ENCODE data around the gene GRK3. TPM values are rescaled to one million over a fixed set of nuclear protein-coding genes. Genes with fewer than 3 reads are reported as not detected.

The GRK3 gene
- total RNA-seq, 1 donor from 2014 or later, result 19.4 TPM

- Mint-ChIP-seq H3K27ac (ENCODE audit: unreplicated experiment) (no peak overlapping the region), H3K36me3 (ENCODE audit: low read depth) (no peaks in the 10 kb centered on the region), H3K4me3 (no peak overlapping the region), H3K9me3 (no peaks in the 10 kb centered on the region), H3K27me3 (ENCODE audit: low read depth) (no peaks in the 10 kb centered on the region), H3K4me1 (peaks cover 9% of the 10 kb centered on the region)
- TF ChIP-seq CTCF (conservative IDR thresholded peaks at IDR 0.05), result no peak
- DNase-seq (ENCODE audit: low read depth, low spot score), result no peak
These were observed 149.6 kb downstream of the GRK3 start for GRCh38 chr22:25714070-25714469.

DNA sequence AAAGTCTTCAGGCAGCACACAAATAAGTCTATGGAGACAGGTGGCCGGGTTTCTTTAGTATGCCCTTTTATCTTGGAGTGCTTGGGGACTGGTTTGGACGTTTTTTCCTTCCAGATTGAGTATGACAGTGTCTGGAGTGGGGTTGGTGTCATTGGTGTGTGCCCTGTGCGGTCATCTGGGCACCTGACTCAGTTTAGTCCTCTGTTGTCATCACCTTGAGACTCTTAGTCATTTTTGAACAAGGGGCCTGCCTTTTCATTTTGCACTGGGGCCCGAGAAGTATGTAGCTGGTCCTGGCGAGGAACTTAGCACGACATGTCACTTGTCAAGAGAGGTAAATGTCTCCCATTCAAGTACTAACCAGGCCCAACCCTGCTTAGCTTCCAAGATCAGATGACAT is 150.3 kb downstream of the GRK3 start:
- Mint-ChIP-seq H3K27ac (ENCODE audit: unreplicated experiment) (no peak overlapping the region), H3K4me1 (peaks cover 12% of the 10 kb centered on the region), H3K4me3 (no peak overlapping the region), H3K9me3 (no peaks in the 10 kb centered on the region), H3K27me3 (ENCODE audit: low read depth) (no peaks in the 10 kb centered on the region), H3K36me3 (ENCODE audit: low read depth) (no peaks in the 10 kb centered on the region)
- no peak for TF ChIP-seq CTCF (conservative IDR thresholded peaks at IDR 0.05)
- no peak for DNase-seq (ENCODE audit: low read depth, low spot score)

- no peak for TF ChIP-seq CTCF (conservative IDR thresholded peaks at IDR 0.05)
- H3K4me1 Mint-ChIP-seq, result peaks cover 5% of the 10 kb centered on the region
- DNase-seq (ENCODE audit: low read depth, low spot score), result no peak
- H3K4me3 Mint-ChIP-seq, result no peak overlapping the region
- no peaks in the 10 kb centered on the region for H3K9me3 Mint-ChIP-seq
- H3K27me3 Mint-ChIP-seq (ENCODE audit: low read depth), result no peaks in the 10 kb centered on the region
- no peak overlapping the region for H3K27ac Mint-ChIP-seq (ENCODE audit: unreplicated experiment)
- no peaks in the 10 kb centered on the region for H3K36me3 Mint-ChIP-seq (ENCODE audit: low read depth)
These were observed 152.2 kb downstream of the GRK3 start for GRCh38 chr22:25716637-25717036.

GRCh38 chr22:25718135-25718840 is 153.8 kb downstream of the GRK3 start:
- Mint-ChIP-seq H3K27me3 (ENCODE audit: low read depth) (no peaks in the 10 kb centered on the region), H3K4me3 (no peak overlapping the region), H3K4me1 (peaks cover 12% of the 10 kb centered on the region), H3K27ac (ENCODE audit: unreplicated experiment) (no peak overlapping the region), H3K36me3 (ENCODE audit: low read depth) (no peaks in the 10 kb centered on the region), H3K9me3 (no peaks in the 10 kb centered on the region)
- DNase-seq (ENCODE audit: low read depth, low spot score), result no peak
- no peak for TF ChIP-seq CTCF (conservative IDR thresholded peaks at IDR 0.05)

- H3K9me3 Mint-ChIP-seq, result no peaks in the 10 kb centered on the region
- peaks cover 25% of the 10 kb centered on the region for H3K4me1 Mint-ChIP-seq
- DNase-seq (ENCODE audit: low read depth, low spot score), result no peak
These were observed 157.7 kb downstream of the GRK3 start for GRCh38 chr22:25722223-25722622.

More at GRCh38 chr22:25722223-25722622, 157.7 kb downstream of the GRK3 start:
- no peaks in the 10 kb centered on the region for H3K27me3 Mint-ChIP-seq (ENCODE audit: low read depth)
- TF ChIP-seq CTCF (conservative IDR thresholded peaks at IDR 0.05), result no peak
- no peak overlapping the region for H3K4me3 Mint-ChIP-seq
- no peaks in the 10 kb centered on the region for H3K36me3 Mint-ChIP-seq (ENCODE audit: low read depth)
- no peak overlapping the region for H3K27ac Mint-ChIP-seq (ENCODE audit: unreplicated experiment)

Measured in neural crest cell (in vitro differentiated cells).